Erythroblast (primary cell): Measurements from ENCODE around the gene SMCP.

Experiments used
- DNase-seq, 2 experiments: peaks; one replicate each; lab custom pipeline; 2025; lab: John Stamatoyannopoulos, UW
- GATA1 ChIP-seq: IDR thresholded peaks from 2 replicates; pipeline ENCODE4 v1.6.1; 2011; ENCODE audit warnings: low read depth, mild to moderate bottlenecking, control low read depth, low read length, moderate library complexity
- POLR2A ChIP-seq: IDR thresholded peaks from 2 replicates; pipeline ENCODE4 v1.6.1; 2011; ENCODE audit warnings: mild to moderate bottlenecking, low read length

The SMCP gene

GRCh38 chr1:152878042-152878441, at the start of gene SMCP:
TSS of gene SMCP (plus strand) at chr1:152878322. CDS start at chr1:152884423, 6,101 bp downstream.
- TF ChIP-seq GATA1 = no peak
- no peak for TF ChIP-seq POLR2A
- peak; percentile 28 to 50 for DNase-seq

GRCh38 chr1:152836870-152837269, 41.3 kb upstream of the SMCP start:
- no peak for DNase-seq
- TF ChIP-seq POLR2A = no peak
- no peak for TF ChIP-seq GATA1

GRCh38 chr1:152842556-152842955, 35.6 kb upstream of the SMCP start, which contains the start of gene LCE6A:
TSS of gene LCE6A (plus strand) at chr1:152842856. CDS start at chr1:152843521, 665 bp downstream.
- DNase-seq = no peak
- TF ChIP-seq GATA1 (no peak), POLR2A (no peak)

GRCh38 chr1:152855661-152856060, 22.5 kb upstream of the SMCP start:
- no peak for TF ChIP-seq GATA1
- no peak for TF ChIP-seq POLR2A

GRCh38 chr1:152858062-152858461, 20.1 kb upstream of the SMCP start:
- no peak for DNase-seq
- no peak for TF ChIP-seq GATA1
- no peak for TF ChIP-seq POLR2A

More at GRCh38 chr1:152855661-152856060, 22.5 kb upstream of the SMCP start:
- no peak for DNase-seq

- DNase-seq = no peak
- TF ChIP-seq GATA1 (no peak), POLR2A (no peak)
These were observed 18.4 kb upstream of the SMCP start, which contains the start of gene LCE7A for GRCh38 chr1:152859696-152860095. TSS of gene LCE7A (plus strand) at chr1:152859996. CDS start at chr1:152860698, 702 bp downstream.

- TF ChIP-seq POLR2A = no peak
- TF ChIP-seq GATA1 = no peak
- DNase-seq = no peak
These were observed 18.0 kb upstream of the SMCP start for GRCh38 chr1:152860129-152860528.

GRCh38 chr1:152861374-152861773, 16.7 kb upstream of the SMCP start:
- DNase-seq = no peak
- TF ChIP-seq POLR2A = no peak
- no peak for TF ChIP-seq GATA1

GRCh38 chr1:152864443-152864842, 13.7 kb upstream of the SMCP start:
- TF ChIP-seq GATA1 (no peak), POLR2A (no peak)
- no peak for DNase-seq

GRCh38 chr1:152866321-152866720, 11.8 kb upstream of the SMCP start:
- no peak for DNase-seq
- TF ChIP-seq POLR2A (no peak), GATA1 (no peak)

- TF ChIP-seq POLR2A (no peak), GATA1 (no peak)
- DNase-seq = peak; percentile 58 to 77
These were observed 8.2 kb upstream of the SMCP start for GRCh38 chr1:152869808-152870419.

- peak; percentile 35 to 47 for DNase-seq
- TF ChIP-seq POLR2A = no peak
- no peak for TF ChIP-seq GATA1
These were observed 7.0 kb upstream of the SMCP start for GRCh38 chr1:152870831-152871730.

GRCh38 chr1:152871731-152872126, 6.4 kb upstream of the SMCP start:
- TF ChIP-seq POLR2A = no peak
- DNase-seq = no peak

GRCh38 chr1:152873495-152873894, 4.6 kb upstream of the SMCP start:
- no peak for DNase-seq
- TF ChIP-seq POLR2A (no peak), GATA1 (no peak)

- no peak for TF ChIP-seq POLR2A
- TF ChIP-seq GATA1 = no peak
These were observed 1.3 kb upstream of the SMCP start for GRCh38 chr1:152876827-152877226.

More at GRCh38 chr1:152876827-152877226, 1.3 kb upstream of the SMCP start:
- DNase-seq = no peak
